Stimulated activated naive CD4-positive, alpha-beta T cell treated with Interleukin-2 at 50 U/mL for 16 hours (primary cell): Measurements from ENCODE around the gene ZNF431.
"Not testable (repeated sequence)": the region's sequence is repeated elsewhere in the genome, so short reads cannot be mapped to it uniquely, and the experiment has no call there.

Experiments
- DNase-seq: peaks from one replicate; lab custom pipeline; 2025; lab: John Stamatoyannopoulos, UW

The ZNF431 gene

DNA sequence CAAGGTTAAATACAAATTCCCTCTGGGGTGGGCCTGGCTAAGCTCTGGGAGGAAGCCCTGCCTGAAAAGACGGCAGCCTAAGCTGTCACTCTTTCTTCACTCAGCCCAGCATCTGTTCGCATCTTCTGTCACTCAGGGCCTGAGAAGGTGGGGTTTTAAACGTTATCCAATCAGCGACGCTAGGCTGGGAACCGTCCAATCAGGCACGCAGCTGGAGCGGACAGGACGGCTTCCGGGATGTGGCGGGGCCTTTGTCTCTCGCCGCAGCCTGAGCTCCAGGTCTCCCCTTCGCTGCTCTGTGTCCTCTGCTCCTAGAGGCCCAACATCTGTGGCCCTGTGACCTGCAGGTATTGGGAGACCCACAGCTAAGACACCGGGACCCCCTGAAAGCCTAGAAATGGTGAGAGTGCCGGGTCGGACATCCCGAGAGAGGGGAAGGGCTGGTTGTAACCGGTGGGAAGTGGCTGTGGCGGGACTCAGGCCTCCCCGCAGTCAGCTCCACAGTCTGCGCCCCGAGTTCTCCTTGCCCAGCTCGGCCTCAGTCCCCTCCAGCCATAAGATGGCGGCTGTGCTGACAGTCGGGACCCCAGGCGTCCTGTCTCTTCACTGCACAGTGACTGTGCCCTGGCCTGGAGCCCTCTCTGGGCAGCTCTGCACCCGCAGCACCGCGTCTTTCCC lies at the start of gene ZNF431:
ZNF431 (plus strand) TSS at position 254 of the 678 bp plus-strand sequence; CDS start at position 398, 144 bp downstream.
- DNase-seq: peak; percentile 84

DNA sequence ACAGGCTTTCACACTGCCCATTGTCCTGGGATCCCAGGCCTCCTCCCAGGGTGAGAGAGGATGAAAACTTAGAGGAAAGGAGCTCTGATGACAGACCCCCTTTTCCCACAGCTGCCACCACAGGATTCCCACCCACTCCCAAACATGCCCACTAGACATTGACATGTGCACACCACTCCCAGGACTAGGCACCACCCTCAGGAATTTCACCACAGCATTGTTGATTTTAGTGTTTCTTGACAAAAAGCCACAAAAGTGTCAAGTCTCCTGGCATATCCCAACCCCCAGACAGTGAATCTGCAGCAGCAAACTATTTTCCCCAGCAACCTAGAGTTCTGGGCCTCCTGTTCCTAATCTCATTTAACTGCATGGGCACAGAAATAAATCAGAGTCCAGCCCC lies 49.7 kb upstream of the ZNF431 start:
- no peak for DNase-seq

DNA sequence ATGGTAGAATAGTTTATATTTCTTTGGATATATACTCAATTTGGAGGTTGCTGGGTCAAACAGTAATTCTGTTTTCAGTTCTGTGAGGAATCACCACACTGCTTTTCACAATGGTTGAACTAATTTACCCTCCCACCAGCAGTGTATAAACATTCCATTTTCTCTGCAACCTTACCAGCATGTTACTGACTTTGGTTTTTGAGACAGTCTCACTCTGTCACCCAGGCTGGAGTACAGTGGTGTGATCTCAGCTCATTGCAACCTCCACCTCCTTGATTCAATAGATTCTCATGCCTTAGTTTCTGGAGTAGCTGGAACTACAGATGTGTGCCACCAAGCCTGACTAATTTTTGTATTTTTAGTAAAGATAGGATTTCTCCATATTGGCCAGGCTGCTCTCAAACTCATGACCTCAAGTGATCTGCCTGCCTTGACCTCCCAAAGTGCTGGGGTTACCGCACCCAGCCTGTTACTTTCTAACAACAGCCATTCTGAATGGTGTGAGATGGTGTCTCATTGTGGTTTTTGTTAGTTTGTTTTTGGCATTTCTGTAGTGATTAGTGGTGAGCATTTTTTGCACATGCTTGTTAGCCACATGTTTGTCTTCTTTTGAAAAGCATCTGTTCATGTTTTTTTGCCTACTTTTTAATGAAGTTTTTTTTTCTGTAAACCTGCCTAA lies 47.4 kb upstream of the ZNF431 start:
- DNase-seq: no peak

DNA sequence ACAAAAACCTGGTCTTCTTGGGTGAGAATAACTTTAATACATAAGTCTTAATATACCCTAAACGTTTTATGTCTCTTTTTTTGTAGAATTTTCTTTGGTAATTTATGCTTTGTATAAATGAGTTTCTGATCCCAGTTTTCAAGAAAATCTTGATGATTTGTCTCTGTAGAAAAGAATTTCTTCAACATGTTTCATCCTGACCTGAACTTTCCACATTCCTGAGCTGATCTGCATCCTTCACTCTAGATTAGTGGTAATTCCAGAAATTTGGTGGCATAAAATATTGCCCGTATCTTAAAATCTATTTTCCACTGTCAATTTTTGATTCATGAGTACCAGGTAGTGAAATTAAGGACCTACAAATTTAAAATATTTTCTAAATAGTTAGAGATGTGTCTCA lies 43.5 kb upstream of the ZNF431 start:
- no peak for DNase-seq

DNA sequence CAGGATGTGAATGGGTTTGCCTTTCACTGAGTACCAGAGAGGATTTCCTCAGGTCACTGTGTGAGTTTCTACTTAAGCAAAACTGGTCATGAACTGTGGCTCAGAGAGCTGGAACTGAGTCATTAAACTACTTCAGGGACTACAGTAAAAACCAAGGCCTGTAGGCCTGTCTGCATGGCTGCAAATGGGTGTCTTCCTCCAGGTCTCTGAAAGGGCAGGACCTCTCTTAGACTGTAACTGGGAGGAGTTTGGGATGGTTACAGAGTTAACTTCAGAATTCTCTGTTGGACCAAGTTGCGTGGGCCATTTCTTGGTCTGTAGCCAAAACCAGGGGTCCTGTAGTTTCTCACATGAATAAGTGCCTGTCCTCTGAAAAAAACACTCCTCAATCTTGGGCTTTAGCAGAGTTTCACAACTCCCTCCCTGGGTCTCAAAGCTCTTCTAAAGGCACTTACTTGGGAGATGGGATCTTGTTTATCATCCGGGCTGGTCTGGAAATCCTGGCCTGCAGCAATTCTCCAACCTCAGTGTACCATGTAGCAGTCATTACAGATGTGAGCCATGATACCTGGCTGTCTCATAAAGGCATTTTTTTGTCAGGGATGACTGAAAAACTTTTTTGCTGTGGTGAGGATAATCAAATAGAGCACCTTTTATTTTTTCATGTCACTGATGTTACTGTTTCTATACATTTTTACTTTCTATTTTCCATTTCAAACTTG lies 40.2 kb upstream of the ZNF431 start:
- no peak for DNase-seq

DNA sequence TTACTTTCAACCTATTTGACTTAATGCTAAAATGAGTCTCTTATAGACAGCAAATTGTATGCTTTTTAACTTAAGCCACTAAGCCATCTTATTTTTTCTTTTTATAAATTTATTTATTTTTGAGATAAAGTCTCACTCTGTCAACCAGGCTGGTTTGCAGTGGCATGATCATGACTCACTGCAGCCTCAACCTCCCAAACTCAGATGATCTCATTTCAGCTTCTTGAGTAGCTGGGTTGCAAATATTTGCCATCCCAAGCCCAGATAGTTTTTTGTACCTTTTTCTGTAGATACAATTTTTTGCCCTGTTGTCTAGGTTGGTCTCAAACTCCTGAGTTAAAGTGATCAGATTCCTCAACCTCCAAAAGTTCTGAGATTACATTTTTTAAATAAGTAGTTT lies 32.7 kb upstream of the ZNF431 start:
- no peak for DNase-seq

DNA sequence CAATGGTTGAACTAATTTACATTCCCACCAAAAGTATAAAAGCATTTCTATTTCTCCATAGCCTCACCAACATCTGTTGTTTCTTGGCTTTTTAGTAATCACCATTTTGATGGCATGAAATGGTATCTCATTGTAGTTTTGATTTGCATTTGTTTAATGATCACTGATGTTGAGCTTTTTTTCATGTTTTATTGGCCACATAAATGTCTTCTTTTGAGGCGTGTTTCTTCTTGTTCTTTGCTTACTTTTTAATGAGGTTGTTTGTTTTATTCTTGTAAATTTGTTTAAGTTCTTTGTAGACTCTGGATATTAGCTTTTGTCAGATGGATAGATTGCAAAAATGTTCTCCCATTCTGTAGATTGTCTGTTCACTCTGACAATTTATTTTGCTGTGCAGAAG lies 31.7 kb upstream of the ZNF431 start:
- DNase-seq: no peak

DNA sequence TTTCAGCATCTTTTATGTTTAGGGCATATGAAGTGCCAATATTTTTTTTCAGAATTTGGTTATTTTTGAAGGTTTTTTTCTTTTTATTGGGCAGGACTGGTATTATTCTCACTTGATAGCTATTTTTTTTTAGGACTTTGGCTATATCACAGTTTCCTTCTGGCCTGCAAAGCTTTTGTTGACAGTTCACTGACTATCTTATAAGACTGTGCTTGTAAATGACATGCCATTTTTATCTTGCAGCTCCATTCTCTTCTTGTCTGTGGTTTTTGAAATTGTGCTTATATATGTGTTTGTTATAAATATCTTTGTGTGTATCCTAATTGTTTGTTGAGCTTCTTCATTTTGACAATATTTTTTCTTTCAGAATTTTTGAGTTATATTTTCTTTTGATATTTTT lies 26.4 kb upstream of the ZNF431 start:
- no peak for DNase-seq

DNA sequence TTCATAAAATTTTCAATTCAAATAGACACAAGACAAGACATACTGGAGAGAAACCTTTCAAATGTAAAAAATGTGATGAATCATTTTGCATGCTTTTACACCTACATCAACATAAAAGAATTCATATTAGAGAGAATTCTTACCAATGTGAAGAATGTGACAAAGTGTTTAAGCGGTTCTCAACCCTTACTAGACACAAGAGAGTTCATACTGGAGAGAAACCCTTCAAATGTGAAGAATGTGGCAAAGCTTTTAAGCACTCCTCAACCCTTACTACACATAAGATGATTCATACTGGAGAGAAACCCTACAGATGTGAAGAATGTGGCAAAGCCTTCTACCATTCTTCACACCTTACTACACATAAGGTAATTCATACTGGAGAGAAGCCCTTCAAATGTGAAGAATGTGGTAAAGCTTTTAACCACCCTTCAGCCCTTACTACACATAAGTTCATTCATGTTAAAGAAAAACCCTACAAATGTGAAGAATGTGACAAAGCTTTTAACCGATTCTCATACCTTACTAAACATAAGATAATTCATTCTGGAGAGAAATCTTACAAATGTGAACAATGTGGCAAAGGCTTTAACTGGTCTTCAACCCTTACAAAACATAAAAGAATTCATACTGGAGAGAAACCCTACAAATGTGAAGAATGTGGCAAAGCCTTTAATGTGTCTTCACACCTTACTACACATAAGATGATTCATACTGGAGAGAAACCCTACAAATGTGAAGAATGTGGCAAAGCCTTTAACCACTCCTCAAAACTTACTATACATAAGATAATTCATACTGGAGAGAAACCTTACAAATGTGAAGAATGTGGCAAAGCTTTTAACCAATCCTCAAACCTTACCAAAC lies 24.6 kb upstream of the ZNF431 start:
- no peak for DNase-seq

DNA sequence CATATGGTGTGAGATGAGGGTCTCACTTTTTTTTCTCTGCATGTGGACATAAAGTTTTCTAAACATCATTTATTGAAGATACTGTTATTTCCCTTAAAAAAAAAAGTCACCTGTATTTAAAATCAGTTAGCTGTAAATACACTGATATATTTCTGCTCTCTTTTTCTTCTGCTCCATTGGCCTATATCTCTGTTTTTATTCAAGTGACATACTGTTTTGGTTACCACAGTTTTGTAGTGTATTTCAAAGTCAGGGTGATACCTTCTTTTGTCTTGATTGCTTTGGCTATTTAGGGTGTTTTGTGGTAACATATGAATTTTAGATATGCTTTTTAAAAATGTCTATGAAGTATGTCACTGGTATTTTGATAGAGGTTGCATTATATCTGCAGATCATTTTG lies 15.8 kb upstream of the ZNF431 start:
- no peak for DNase-seq

DNA sequence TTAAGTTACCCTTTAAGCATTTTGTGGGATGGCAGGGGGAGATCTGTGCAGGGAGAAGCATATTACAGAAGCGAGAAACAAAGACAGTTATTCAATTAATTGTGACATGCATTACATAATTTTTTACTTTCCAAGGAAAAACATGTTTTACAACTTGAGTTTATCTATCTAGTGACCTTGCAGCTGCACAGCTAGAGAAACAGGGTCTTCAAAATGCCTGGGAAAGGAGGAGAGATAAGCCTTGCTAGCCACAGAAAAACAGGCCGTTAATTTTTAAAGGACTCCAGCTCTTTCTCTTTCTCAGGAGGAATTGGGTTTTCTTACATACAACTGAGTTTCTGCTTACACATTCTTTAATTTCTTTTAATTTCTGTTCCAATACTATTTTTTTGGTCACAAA lies 14.8 kb upstream of the ZNF431 start:
- DNase-seq: no peak

DNA sequence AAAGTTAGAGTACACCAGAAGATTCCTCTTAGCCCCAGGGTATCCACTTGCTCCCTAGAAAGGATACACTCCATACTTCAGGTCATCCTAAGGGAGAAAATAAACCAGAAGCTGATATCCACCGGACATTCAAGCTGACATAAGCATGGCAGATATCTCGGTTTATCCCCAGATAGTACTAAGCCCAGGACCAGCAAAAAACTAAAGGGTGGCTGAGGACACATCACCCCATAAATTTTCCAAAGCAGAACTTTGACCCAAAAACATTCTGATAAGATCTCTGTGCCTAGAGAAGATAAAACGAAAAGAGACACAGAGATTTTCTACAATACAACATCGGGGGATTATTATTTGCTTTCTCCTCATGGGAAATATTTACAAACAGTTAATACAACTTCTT lies 13.9 kb upstream of the ZNF431 start:
- DNase-seq: no peak

DNA sequence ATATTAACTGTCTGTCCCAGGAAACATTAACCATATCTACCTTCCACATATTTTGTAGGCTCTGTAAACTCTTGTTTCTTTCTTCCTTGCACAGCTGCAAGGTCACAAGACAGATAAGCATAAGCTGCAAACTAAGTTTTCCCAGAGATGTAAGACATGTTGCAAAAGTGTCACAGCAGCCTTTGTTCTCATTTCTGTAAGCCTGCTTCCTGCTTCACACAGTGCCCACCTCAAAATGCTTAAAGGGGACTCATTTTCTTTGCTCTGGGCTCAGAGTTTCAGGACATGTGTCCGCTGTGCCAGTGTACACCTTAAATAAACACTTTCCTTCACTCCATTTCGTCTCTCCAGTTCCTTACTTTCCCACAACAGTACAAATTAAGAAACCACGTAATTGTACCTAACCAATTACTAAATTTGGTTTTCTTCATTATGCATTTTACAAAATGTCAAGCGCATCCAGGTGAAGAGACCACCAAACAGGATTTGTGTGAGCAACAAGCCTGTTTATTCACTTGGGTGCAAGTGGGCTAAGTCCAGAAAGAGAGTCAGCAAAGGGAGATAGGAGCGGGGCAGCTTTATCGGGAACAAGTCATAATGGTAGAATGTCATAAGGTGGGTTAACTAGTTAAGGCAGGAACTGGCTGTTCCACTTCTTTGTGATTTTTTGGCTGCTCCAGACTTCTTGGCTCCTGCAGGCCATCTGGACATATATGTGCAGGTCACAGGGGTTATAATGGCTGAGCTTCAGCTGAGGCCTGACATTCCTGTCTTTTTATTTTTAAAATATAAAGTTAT lies 12.7 kb upstream of the ZNF431 start:
- DNase-seq: no peak

DNA sequence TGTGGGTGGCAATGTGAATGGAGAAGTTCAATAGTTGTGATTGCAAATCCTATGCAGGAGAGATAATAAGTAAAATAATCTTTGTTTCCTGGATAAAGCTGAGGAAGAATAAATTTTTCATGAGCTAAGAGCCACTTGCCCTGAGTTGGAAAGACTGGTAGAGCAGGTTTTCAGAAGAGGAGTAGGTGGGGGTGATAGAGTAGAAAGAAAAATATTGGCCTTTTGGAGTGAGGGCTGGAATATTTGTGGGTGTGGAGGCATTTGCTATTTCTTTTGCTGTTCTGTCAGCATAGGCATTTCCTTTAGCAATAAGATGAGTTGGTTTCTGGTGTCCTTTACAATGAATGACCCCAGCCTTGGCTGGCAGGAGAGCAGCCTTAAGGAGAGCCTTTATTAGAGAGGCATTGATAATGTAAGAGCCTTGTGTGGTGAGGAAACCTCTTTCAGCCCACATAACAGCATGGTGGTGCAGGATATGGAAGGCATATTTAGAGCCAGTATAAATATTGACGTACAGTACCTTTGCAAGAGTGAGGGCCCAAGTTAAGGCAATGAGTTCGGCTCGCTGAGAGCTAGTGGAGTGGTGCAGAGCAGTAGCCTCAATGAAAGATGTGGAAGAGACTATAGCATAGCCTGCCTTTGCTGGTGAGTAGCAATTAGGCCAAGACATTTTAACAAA lies 11.6 kb upstream of the ZNF431 start:
- no peak for DNase-seq

DNA sequence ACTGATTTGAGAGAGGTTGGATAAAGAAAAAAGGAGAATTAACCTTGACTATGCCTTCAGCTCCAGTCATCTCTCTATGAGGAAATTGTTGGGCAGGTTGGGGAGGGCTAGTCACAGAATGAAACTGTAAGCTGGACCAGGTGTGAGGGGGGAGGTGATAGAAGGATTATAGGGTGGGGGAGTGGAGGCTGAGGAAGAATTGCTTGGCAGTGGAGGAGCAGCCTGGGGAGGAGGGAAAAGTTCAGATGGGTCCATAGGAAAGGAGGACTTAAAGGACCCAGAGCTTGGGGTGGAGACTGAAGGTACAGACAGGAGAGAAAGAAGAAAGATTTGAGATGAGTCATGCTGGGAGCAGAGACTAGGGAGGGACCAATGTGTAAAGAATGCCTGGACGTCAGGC lies 8.2 kb upstream of the ZNF431 start:
- DNase-seq: no peak

DNA sequence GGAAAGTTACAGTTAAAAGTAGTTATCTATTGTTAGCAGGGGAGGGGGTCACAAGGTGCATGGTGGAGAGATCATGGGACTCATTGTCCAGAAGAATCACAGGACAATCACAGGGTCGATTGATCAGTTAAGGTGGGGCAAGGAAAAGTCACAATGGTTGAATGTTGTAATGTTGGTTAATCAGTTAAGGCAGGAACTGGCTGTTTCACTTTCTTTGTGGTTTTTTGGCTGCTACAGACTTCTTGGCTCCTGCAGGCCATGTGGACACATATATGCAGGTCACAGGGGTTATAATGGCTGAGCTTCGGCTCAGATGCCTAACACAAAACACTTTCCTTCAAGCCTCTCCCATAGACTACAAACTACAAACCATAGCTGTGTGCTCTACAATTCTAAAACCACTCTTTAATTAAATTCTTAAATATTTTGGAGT lies 6.9 kb upstream of the ZNF431 start:
- DNase-seq: no peak

DNA sequence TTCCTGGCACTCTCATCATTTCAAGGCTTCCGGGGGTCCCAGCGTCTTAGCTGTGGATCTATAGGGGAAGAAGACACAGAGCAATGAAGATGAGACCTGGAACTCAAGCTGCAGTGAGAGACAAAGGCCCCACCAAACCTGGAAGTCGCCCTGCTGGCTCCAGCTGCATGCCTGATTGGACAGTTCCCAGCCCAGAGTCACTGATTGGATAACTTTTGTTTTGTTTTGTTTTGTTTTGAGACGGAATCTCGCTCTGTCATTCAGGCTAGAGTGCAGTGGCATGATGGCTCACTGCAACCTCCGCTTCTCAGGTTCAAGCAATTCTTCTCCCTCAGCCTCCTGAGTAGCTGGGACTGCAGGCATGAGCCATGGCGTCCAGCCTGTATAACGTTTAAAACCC lies 6.4 kb upstream of the ZNF431 start:
- DNase-seq: no peak

DNA sequence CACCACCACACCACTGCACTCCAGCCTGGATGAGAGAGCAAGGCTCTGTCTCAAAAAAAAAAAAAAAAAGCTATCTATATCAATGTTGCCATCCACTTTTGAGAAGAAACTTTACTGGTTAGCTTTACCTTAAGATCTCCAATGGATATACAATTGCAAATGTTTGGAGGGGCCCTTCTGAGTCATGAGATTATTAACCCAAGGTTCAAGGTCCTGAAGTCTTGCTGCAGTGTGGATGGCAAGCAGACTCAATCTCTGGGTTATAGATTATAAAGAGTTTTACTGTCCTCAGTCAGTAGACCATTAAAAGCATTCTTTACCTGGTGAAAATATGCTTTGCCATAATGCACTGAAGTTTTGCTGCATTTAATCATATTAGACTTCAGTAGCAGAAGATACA lies 3.7 kb upstream of the ZNF431 start:
- DNase-seq: no peak

DNA sequence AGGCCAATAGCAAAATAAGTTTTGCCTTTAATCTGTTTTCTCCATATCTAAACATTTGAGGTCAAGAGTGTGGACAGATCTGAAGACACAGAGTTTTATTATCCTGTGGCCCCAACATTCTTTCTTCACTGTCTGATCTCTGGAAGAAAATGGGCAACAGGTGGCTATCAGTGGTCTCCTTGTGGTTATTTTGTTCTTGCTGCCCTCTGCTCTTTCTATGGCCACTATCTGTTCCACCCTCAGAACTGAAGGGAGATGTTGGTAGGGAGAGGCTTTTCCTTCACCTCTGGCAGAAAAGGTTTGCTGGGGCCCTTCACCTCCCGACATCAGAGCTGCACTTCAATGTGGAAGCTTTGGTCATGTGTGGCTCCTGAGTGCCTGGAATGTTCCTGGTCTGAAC lies 834 bp upstream of the ZNF431 start:
- not testable (repeated sequence) for DNase-seq

DNA sequence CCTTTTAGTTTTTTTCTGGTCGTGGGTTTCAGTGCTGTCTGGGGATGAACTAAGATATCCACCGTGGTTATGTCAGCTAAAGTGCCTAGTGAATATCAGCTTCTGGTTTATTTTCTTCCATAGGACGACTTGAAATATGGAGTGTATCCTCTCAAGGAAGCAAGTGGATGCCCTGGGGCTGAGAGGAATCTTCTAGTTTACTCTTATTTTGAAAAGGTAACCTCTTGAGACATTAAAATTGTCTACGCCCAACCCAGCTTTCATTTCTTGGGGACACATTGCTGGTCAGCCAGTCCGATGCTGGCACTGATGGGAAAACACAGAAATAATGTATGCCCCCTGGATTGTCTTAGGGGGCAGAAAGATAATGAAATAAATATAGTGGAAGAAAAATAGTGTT lies 1.6 kb downstream of the ZNF431 start:
- DNase-seq: no peak

DNA sequence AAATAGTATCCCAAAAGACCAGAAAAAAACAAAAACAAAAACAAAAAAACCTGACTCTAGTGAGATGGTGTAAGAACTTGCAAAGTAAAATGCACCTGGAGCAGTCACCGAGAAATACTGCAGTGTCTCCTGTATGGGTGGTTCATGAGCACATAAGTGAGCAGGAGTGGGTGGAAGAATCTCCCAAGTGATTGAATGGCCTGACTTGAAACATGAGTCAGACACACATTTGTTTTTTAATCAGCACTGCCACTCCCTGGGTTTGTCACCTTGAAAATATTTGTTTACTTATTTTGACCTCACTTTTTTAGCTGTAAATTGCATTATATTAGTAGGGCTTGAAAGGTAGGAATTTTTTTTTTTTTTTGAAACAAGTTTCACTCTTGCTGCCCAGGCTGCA lies 2.0 kb downstream of the ZNF431 start:
- no peak for DNase-seq
